ENCODE results near the gene RABGEF1.

GRCh38 chr7:66837007-66837406, 96.5 kb downstream of the RABGEF1 start:
- TF ChIP-seq POLR2AphosphoS5 (IDR thresholded peaks at IDR 0.05; ENCODE audit: low read depth, low read length) (no peak), CHD2 (IDR thresholded peaks at IDR 0.05; ENCODE audit: low read length, partially characterized antibody) (no peak)
